Measurements from ENCODE around the gene PSMA5.

The PSMA5 gene

GRCh38 chr1:109356505-109356904, 69.7 kb downstream of the PSMA5 start:
- Histone ChIP-seq H2AFZ (ENCODE audit: low read depth, low read length) (no peak overlapping the region), H2AK5ac (ENCODE audit: low read length, severe bottlenecking) (no peak overlapping the region), H2BK12ac (ENCODE audit: low read length in 2 of 2) (no peak overlapping the region), H3K9ac (ENCODE audit: low read length) (no peak overlapping the region), H3K27ac (ENCODE audit: low read length, poor library complexity, severe bottlenecking) (no peak overlapping the region), H3K14ac (ENCODE audit: low read length in 2 of 2) (no peak overlapping the region), H2BK120ac (ENCODE audit: low read depth, low read length) (no peak overlapping the region), H3K4me2 (ENCODE audit: low read length, poor library complexity, severe bottlenecking) (no peak overlapping the region), H3K36me3 (ENCODE audit: control insufficient read depth in 1 of 2, insufficient read depth in 2 of 2, low read depth in 1 of 2, low read length in 2 of 2) (peaks cover 0 to 7% of the 10 kb centered on the region in 2 experiments), H4K8ac (ENCODE audit: low read length) (no peak overlapping the region), H3K4me1 (ENCODE audit: control insufficient read depth, insufficient read depth, low read depth, low read length) (peaks cover 3% of the 10 kb centered on the region), H3K79me1 (replicated peaks; ENCODE audit: low read length, poor library complexity, severe bottlenecking) (no peaks in the 10 kb centered on the region), H4K91ac (ENCODE audit: low read length) (no peak overlapping the region), H3K23ac (ENCODE audit: low read length in 2 of 2) (no peak overlapping the region), H3K4me3 (ENCODE audit: insufficient read depth in 1 of 2, low read depth in 1 of 2, low read length in 2 of 2) (no peak overlapping the region), H3K27me3 (ENCODE audit: control insufficient read depth in 1 of 2, insufficient read depth in 1 of 2, low read length in 2 of 2) (no peaks in the 10 kb centered on the region), H3K4ac (ENCODE audit: low read depth in 1 of 2, low read length in 2 of 2) (no peak overlapping the region), H3K9me3 (ENCODE audit: control insufficient read depth, low read length) (no peaks in the 10 kb centered on the region), H2BK15ac (ENCODE audit: low read depth, poor library complexity, severe bottlenecking) (no peak overlapping the region), H3K18ac (ENCODE audit: low read depth in 1 of 2, low read length in 2 of 2) (no peak overlapping the region), H2BK5ac (ENCODE audit: low read depth, low read length, poor library complexity, severe bottlenecking) (no peak overlapping the region)
- DNase-seq = no peak
- WGBS = no CpG with 5 or more reads among the region's 1 CpG

GRCh38 chr1:109354929-109355328, 71.3 kb downstream of the PSMA5 start:
- WGBS = no CpG with 5 or more reads among the region's 3 CpGs

GRCh38 chr1:109351457-109351856, 74.8 kb downstream of the PSMA5 start:
- Histone ChIP-seq H3K9ac (ENCODE audit: low read length) (no peak overlapping the region), H3K14ac (ENCODE audit: low read length in 2 of 2) (no peak overlapping the region)
- WGBS = 97% methylated on average over 5 of the region's 5 CpGs

More at GRCh38 chr1:109354929-109355328, 71.3 kb downstream of the PSMA5 start:
- Histone ChIP-seq H3K9me3 (ENCODE audit: control insufficient read depth, low read length) (no peaks in the 10 kb centered on the region), H3K27ac (ENCODE audit: low read length, poor library complexity, severe bottlenecking) (no peak overlapping the region), H3K27me3 (ENCODE audit: control insufficient read depth in 1 of 2, insufficient read depth in 1 of 2, low read length in 2 of 2) (no peaks in the 10 kb centered on the region), H4K8ac (ENCODE audit: low read length) (no peak overlapping the region), H3K4me3 (ENCODE audit: insufficient read depth in 1 of 2, low read depth in 1 of 2, low read length in 2 of 2) (no peak overlapping the region), H2BK5ac (ENCODE audit: low read depth, low read length, poor library complexity, severe bottlenecking) (no peak overlapping the region), H4K91ac (ENCODE audit: low read length) (no peak overlapping the region), H2BK15ac (ENCODE audit: low read depth, poor library complexity, severe bottlenecking) (no peak overlapping the region), H3K4me2 (ENCODE audit: low read length, poor library complexity, severe bottlenecking) (no peak overlapping the region), H3K9ac (ENCODE audit: low read length) (no peak overlapping the region), H2AK5ac (ENCODE audit: low read length, severe bottlenecking) (no peak overlapping the region), H3K36me3 (ENCODE audit: control insufficient read depth in 1 of 2, insufficient read depth in 2 of 2, low read depth in 1 of 2, low read length in 2 of 2) (peaks cover 3 to 16% of the 10 kb centered on the region in 2 experiments), H2BK12ac (ENCODE audit: low read length in 2 of 2) (no peak overlapping the region), H3K79me1 (replicated peaks; ENCODE audit: low read length, poor library complexity, severe bottlenecking) (no peaks in the 10 kb centered on the region), H3K4me1 (ENCODE audit: control insufficient read depth, insufficient read depth, low read depth, low read length) (peaks cover 3% of the 10 kb centered on the region), H3K4ac (ENCODE audit: low read depth in 1 of 2, low read length in 2 of 2) (no peak overlapping the region), H2AFZ (ENCODE audit: low read depth, low read length) (no peak overlapping the region), H2BK120ac (ENCODE audit: low read depth, low read length) (no peak overlapping the region), H3K18ac (ENCODE audit: low read depth in 1 of 2, low read length in 2 of 2) (no peak overlapping the region), H3K14ac (ENCODE audit: low read length in 2 of 2) (no peak overlapping the region), H3K23ac (ENCODE audit: low read length in 2 of 2) (no peak overlapping the region)
- no peak for DNase-seq

GRCh38 chr1:109350655-109351054, 75.6 kb downstream of the PSMA5 start:
- no peak overlapping the region for H2BK15ac ChIP-seq (ENCODE audit: low read depth, poor library complexity, severe bottlenecking)
- no peak overlapping the region for H2AFZ ChIP-seq (ENCODE audit: low read depth, low read length)
- 100% methylated on average over 1 of the region's 1 CpG for WGBS
- H3K4ac ChIP-seq (ENCODE audit: low read depth in 1 of 2, low read length in 2 of 2) = no peak overlapping the region
- no peak overlapping the region for H3K4me2 ChIP-seq (ENCODE audit: low read length, poor library complexity, severe bottlenecking)
- no peak overlapping the region for H3K9ac ChIP-seq (ENCODE audit: low read length)
- peaks cover 3 to 23% of the 10 kb centered on the region in 2 experiments for H3K36me3 ChIP-seq (ENCODE audit: control insufficient read depth in 1 of 2, insufficient read depth in 2 of 2, low read depth in 1 of 2, low read length in 2 of 2)
- no peaks in the 10 kb centered on the region for H3K9me3 ChIP-seq (ENCODE audit: control insufficient read depth, low read length)
- no peak overlapping the region for H3K14ac ChIP-seq (ENCODE audit: low read length in 2 of 2)
- H3K79me1 ChIP-seq (replicated peaks; ENCODE audit: low read length, poor library complexity, severe bottlenecking) = no peaks in the 10 kb centered on the region
- no peak overlapping the region for H4K8ac ChIP-seq (ENCODE audit: low read length)
- no peak overlapping the region for H4K91ac ChIP-seq (ENCODE audit: low read length)
- no peak overlapping the region for H2BK5ac ChIP-seq (ENCODE audit: low read depth, low read length, poor library complexity, severe bottlenecking)
- H2BK12ac ChIP-seq (ENCODE audit: low read length in 2 of 2) = no peak overlapping the region
- H3K27ac ChIP-seq (ENCODE audit: low read length, poor library complexity, severe bottlenecking) = no peak overlapping the region
- H3K23ac ChIP-seq (ENCODE audit: low read length in 2 of 2) = no peak overlapping the region
- peaks cover 4% of the 10 kb centered on the region for H3K4me1 ChIP-seq (ENCODE audit: control insufficient read depth, insufficient read depth, low read depth, low read length)
- no peaks in the 10 kb centered on the region for H3K27me3 ChIP-seq (ENCODE audit: control insufficient read depth in 1 of 2, insufficient read depth in 1 of 2, low read length in 2 of 2)
- H2AK5ac ChIP-seq (ENCODE audit: low read length, severe bottlenecking) = no peak overlapping the region
- H3K18ac ChIP-seq (ENCODE audit: low read depth in 1 of 2, low read length in 2 of 2) = no peak overlapping the region
- no peak for DNase-seq
- H2BK120ac ChIP-seq (ENCODE audit: low read depth, low read length) = no peak overlapping the region
- no peak overlapping the region for H3K4me3 ChIP-seq (ENCODE audit: insufficient read depth in 1 of 2, low read depth in 1 of 2, low read length in 2 of 2)

More at GRCh38 chr1:109351457-109351856, 74.8 kb downstream of the PSMA5 start:
- Histone ChIP-seq H2AK5ac (ENCODE audit: low read length, severe bottlenecking) (no peak overlapping the region), H3K4me3 (ENCODE audit: insufficient read depth in 1 of 2, low read depth in 1 of 2, low read length in 2 of 2) (no peak overlapping the region), H2BK5ac (ENCODE audit: low read depth, low read length, poor library complexity, severe bottlenecking) (no peak overlapping the region), H2BK120ac (ENCODE audit: low read depth, low read length) (no peak overlapping the region), H3K4me1 (ENCODE audit: control insufficient read depth, insufficient read depth, low read depth, low read length) (peaks cover 4% of the 10 kb centered on the region), H3K4me2 (ENCODE audit: low read length, poor library complexity, severe bottlenecking) (no peak overlapping the region), H4K8ac (ENCODE audit: low read length) (no peak overlapping the region), H3K4ac (ENCODE audit: low read depth in 1 of 2, low read length in 2 of 2) (no peak overlapping the region), H2BK15ac (ENCODE audit: low read depth, poor library complexity, severe bottlenecking) (no peak overlapping the region), H3K18ac (ENCODE audit: low read depth in 1 of 2, low read length in 2 of 2) (no peak overlapping the region), H3K79me1 (replicated peaks; ENCODE audit: low read length, poor library complexity, severe bottlenecking) (no peaks in the 10 kb centered on the region), H3K27me3 (ENCODE audit: control insufficient read depth in 1 of 2, insufficient read depth in 1 of 2, low read length in 2 of 2) (no peaks in the 10 kb centered on the region), H3K36me3 (ENCODE audit: control insufficient read depth in 1 of 2, insufficient read depth in 2 of 2, low read depth in 1 of 2, low read length in 2 of 2) (peaks cover 3 to 23% of the 10 kb centered on the region in 2 experiments), H3K9me3 (ENCODE audit: control insufficient read depth, low read length) (no peaks in the 10 kb centered on the region), H3K23ac (ENCODE audit: low read length in 2 of 2) (no peak overlapping the region), H3K27ac (ENCODE audit: low read length, poor library complexity, severe bottlenecking) (no peak overlapping the region), H4K91ac (ENCODE audit: low read length) (no peak overlapping the region), H2AFZ (ENCODE audit: low read depth, low read length) (no peak overlapping the region), H2BK12ac (ENCODE audit: low read length in 2 of 2) (no peak overlapping the region)
- DNase-seq = no peak

Data from mesenchymal stem cell (in vitro differentiated cells and primary cell).